NCI-H2029 treated with DMSO at 0.1 percent for 48 hours (cell line): Measurements from ENCODE around the gene HJV.
A peak's percentile ranks its signal among the peaks of the same experiment; 100 is the strongest.

ENCODE experiments used
- DNase-seq: peaks from one replicate; lab custom pipeline; 2025; lab: John Stamatoyannopoulos, UW

The HJV gene

DNA sequence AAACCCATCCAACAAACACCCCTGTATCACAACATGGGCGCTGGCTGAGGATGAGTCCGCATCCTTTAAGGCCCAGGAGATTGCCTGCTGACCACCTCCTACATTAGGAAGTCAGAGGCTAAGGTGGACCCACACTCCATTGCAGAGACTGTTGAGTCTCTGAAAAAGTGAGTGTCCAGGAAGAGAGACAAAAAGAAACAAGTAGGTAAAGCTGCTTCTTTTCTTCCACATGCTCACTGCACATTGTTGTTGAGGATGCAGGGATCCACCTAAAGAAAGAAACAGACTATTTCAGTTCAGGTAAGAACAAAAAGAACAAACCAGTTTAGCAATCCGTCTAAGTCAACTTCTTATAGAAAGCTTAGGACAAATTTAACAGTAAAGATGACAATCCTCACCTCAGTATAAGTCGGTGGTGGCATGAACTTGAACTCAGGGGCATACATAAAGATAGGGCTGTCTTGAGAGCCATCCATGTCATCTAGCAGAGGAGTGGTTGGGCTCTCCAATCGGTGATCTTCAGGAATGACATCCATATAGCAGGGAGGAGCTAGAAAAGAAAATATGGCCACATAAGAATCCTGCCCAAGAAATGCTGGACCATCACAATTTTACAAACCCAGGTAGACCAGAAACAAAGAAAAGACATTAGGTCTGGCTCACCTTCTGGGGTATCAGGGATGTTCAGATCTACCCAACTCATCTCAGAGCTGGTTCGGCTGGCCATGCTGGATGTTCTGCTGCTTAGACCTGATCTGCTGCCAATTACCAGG lies 27.7 kb downstream of the HJV start:
- no peak for DNase-seq

DNA sequence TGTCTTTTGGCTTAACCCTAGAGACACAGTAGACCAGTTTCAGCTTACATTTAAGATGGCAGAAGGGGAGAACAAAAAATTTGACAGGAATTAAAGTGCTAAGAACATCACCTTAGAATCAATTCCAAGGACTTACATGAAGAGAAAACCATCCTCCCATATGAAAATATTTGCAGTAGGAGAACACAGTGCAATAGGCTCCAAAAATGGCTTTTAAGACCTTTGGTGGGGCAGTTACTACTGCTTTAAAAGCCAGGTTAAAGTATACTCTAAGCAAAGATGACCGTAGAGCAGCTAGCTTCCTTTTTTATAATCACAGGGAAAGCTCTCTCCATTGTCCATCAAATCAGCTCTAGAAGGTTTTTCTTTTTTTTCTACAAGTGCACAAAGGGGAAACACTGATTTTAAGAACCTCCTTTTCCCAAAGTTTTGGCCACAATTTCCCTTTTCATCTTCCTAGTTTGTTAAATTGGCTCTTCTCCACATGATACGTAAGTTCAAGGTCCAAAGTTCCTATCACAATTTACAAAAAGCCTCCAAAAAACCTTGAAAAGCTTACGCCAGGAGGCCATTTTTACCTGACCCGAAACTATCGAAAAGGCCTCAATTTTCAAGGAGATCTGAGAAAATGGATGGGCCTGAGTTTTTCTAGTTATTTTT lies 28.4 kb downstream of the HJV start:
- no peak for DNase-seq

DNA sequence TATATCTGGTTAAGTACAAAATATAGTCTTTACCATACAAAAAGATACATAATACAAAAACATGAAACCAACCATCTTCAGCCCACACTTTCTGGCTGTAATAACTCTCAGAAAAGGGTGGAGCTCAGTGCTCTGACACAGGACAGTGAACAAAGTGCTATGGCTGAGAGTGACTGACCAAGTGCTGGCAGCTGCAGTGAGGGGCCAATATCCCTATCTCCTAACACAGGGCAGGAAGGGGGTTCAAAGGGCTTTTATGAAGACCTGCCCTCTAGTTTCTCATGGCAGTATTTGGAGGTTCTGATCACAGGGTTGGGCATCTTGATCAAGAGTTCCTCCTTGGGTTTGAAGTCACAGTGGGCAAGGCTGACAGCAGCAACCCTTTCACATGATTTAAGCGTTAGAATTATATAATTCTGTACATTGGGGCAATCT lies 29.0 kb downstream of the HJV start:
- DNase-seq, result no peak

DNA sequence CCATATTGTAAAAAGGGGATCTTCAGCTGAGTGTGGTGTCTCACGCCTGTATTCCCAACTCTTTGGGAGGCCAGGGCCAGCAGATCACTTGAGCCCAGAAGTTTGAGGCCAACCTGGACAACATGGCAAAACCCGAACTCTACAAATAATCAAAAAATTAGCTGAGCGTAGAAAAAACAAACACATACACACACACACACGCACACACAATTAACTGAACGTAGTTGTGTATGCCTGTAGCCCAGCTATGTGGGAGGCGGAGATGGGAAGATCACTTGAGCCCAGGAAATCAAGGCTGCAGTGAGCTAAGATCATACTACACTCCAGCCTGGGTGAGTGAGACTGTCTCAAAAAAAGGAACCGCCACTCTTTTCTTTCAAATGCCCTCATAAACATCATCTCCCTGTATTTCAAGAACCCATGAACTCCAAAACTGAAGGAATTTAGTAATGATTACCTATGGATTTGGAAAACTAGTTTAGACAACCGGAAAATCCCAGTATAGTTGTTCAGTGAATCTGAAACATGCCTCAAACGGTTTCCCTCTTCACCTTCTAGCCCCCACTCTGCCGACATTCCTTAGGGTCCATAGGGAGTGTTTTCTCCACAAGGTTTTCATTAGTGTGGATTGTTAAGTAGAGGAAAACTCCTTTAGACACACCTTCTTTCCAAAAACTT lies 29.7 kb downstream of the HJV start:
- DNase-seq, result no peak

DNA sequence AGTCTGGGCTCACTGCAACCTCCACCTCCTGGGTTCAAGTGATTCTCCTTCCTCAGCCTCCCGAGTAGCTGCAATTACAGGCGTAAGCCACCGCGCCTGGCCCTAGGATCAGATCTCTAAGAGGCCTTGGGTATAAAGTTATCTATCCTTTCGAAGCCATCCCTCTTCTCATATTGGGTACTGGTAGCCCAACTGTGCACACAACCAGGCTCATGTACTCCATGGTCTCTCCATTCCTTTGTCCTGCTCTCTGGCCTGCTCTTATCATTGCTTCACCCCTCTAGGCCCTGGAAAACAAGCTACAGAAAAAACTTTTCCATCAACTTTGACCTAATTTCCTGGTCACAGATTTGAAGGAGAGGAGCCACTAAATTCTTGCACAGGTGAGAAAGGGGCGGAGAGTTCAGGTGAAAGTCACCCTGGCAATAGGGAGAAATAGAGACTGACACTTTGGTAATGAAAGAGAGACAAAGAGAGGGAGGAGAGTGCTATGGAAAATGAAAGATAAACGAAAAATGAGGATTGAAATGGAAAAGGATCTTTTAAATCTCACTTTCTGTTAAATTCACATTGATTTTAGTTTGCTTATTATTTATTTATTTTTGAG lies 31.2 kb downstream of the HJV start:
- DNase-seq, result peak; percentile 81

DNA sequence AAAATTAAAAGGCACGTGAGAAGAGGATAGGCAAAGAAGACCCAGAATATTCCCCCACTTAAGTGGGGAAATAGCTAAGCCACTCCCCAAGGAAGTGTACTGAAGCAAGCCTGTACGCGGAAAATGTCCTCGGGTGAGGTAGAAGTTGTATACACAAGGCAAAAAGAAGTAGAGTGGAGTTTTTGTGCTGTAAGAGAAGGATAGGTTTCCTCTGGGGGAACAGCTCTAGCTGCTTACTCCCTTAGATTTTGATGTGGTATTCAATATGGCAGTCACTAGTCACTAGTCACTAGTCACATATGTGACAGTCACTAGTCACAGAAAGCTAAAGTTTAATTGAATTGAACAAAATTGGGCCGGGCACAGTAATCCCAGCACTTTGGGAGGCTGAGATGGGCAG lies 32.8 kb downstream of the HJV start:
- DNase-seq, result peak; percentile 23

DNA sequence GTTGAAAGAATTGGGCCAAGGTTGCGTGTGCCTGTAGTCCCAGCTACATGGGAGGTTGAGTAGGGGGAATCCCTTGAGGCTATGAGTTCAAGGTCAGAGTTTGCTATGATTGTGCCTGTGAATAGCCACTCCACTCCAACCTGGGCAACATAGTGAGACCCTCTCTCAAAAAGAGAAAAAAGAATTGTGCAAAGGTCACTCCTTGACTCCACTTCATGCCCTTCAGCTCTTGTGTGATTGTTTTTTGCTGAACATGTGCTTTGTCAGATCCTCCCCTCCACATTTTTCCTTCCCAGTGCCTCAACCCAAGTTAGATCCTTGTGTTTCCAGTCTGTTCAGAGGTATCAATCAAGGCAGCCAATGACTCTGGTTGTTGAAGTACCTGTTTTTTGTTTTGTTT lies 33.6 kb downstream of the HJV start:
- DNase-seq, result no peak

DNA sequence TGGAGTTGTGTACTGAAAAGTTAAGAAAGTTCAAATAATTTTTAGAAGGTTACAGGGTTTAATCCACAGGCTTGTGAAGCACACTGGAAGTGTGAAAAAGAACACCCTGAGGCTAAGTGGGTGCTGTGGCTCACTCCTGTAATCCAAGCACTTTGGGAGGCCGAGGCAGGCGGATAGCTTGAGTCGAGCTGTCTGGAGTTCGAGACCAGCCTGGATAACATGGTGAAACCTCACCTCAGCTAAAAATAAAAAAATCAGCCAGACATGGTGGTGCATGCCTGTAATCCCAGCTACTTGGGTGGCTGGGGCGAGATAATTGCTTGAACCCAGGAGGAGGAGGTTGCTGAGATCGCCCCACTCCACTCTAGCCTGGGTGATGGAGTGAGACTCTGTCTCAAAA lies 35.0 kb downstream of the HJV start:
- DNase-seq, result no peak

DNA sequence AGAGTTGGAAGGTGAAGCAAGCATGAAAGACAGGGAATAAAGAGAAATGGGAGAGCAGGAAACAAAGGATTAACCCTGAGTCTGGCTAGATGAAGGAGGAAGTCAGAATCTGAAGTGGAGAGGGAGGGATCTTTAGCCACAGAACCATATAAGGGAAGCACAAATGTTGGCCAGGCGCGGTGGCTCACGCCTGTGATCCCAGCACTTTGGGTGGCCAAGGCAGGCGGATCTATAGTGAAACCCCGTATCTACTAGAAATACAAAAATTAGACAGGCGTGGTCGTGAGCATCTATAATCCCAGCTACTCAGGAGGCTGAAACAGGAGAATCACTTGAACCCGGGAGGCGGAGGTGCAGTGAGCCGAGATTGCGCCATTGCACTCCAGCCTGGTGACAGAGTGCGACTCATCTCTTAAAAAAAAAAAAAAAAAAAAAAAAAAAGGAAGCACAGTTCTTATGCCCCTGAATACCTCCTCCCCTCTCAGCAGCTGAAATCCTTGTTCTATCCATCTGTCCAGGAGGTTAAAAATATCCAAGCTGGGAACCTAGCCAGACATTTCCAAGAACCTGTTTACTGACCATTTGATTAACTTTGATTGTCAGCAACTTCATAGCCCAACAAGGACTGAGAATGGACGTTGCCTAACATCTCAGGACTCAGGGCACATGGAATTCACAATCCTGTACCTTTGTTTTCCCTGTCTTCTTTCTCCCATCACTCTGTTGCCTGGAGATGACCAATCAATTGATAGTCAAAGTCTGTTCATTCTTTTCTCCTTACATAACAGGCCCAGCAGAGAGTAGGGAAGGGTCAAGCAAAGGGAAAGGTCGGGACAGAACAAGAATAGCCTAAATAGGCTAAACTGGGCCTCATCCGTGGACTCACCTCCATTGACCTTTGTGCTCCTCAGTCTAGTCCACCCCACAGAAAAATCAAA lies 35.8 kb downstream of the HJV start:
- peak; percentile 97 for DNase-seq

DNA sequence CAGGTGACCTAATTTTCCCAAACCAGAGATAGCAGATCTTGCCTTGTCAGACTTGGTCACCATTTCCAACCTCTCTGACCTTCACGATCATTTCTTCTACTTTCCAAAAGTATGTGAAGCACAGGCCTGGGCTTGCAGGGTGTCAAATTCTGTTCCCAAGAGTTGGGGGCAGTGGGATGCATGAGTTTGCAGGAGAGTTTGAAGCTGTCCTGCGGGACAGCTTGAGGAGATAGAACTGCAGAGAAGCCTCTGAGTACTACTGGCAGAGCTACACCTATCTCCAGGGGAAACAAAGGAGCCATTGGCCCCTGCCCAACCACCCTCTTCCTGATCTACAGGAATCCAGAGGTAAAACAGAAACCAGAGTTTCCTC lies 36.4 kb downstream of the HJV start:
- no peak for DNase-seq

DNA sequence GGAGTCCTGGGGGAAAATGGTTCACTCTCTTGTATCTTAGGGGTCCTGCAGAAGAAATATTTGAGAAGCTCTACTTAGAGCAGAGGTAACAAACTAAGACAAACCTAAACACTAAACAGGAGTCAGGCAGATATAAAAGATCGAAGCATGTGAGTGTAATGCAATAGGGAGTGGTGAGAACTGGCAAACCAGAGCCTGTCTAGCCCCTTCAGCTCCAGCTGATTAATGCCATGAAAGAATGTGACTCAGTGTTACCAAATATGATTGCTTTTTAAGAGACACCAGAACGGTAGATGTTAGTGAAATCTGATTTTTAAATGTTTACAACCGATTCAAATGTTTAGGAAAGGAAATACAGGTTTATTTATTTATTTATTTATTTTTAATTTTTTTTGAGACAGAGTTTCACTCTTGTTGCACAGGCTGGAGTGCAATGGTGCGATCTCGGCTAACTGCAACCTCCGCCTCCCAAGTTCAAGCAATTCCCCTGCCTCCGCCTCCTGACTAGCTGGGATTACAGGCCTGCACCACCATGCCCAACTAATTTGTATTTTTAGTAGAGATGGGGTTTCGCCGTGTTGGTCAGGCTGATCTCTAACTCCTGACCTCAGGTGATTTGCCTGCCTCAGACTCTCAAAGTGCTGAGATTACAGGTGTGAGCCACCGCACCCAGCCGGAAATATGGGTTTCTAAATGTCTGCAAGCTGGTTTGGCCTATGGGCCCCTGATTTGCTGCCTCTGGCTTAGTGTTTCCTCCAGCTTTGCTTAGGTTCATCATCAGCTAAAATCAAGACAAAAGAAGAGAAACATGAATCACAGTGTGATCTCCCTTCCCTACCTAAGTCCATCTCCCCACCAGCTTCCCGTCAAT lies 37.3 kb downstream of the HJV start:
- DNase-seq, result no peak

DNA sequence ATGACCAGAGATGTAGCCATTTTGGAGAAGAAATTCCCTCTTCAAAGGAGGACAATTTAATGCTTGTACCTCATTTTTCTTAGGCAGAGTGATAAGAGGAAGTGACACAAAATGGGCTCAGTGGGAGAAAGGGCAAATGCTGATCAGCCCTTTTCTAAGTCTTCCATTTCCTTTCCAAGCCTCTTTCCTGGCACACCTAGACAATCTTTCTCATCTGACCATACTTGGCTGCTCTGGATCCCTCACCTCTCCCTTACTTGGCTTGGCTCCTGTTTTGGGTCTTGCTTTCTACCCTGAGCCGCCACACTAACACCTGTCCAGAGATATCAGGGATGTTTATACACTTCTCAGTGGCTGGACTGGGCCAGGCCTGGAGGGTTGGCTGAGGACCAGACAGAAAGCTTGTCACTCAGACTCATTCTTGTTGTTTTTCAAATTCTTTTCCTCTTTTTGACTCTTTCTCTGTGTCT lies 38.3 kb downstream of the HJV start:
- DNase-seq, result peak; percentile 87

DNA sequence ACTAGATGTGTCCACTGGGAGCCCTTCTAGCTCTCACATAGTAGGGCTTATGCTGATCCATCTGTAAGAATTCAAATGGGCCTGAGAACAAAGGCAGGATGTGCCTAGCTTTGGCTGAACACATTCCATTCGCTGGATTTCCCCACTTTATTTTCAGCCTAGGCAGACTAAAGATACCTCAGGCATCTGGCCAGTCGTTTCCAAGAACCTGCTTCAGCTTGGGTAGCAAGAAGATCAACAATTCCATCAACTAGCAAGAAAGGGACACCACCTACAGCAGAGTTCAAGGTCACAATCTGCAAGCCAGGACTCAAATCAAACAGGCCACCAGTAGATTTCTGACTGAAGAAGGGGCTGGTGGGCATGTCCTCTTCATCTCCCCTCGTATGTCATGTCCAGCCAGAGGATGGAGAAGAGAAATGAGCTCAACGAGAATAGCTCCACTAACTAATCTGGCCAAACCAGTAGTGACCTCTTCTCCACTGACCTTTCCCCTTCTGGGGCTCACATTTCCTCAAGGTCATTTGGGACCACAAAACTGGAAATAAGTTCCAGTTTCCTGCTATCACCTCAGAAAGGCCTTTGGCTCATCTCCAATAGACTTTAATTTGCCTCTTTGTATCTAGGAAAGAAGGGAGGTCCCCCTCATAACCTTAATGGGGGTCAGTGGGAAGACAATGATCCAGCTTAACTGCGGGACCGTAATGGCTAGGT lies 39.4 kb downstream of the HJV start:
- DNase-seq, result no peak

DNA sequence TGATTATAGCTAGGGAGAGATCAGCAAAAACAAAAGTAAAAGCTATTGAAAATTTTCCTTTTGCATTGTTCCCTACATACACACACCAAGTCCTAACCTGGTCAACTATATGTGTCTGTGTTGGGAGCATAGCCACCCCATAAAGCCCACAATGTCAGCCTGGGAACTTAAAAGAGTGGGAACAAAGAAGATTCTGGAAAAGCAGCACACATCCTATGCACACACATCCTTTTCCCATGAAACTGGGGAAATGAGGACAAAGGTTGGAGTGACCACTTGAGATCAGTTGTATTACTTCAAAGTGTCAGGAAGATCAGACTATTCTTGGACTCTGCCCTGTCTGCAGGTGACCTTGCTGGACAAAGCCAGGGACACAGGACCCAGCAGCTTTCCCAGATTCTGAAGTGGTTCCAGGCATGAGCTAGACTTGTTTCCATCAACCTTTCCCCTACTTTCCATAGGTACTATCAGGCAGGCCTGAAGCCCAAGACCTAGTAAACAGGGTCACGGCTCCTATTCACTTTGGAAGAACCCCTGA lies 41.0 kb downstream of the HJV start:
- DNase-seq, result no peak

DNA sequence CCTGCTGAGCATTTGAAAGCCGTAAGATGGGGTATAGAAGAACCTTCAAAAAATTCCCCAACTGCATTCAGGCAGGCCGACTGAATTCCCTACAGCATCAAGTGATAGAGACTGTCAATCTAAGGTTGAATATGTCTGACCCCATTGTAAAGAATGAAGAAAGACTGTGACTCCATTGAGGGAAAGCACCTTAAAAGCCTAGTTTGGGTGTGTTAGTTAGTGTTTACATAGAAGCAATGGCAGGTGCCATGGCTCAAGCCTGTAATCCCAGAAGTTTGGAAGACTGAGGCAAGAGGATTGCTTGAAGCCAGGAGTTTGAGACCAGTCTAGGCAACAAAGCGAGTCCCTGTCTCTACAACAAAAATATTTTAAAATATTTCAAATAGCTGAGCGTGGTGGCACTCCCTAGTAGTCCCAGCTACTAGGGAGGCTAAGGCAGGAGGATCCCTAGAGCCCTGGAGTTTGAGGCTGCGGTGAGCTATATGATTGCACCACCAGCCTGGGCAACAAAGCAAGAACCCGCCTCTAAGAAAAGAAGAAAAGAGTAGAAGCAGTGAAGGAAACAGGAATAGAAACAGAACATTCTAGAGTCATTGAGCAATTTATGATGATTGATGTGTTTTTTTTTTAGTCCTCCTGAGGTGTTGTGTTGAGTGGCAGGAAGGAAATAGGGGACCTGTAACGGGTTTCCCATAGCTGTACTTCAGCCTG lies 41.6 kb downstream of the HJV start:
- no peak for DNase-seq

DNA sequence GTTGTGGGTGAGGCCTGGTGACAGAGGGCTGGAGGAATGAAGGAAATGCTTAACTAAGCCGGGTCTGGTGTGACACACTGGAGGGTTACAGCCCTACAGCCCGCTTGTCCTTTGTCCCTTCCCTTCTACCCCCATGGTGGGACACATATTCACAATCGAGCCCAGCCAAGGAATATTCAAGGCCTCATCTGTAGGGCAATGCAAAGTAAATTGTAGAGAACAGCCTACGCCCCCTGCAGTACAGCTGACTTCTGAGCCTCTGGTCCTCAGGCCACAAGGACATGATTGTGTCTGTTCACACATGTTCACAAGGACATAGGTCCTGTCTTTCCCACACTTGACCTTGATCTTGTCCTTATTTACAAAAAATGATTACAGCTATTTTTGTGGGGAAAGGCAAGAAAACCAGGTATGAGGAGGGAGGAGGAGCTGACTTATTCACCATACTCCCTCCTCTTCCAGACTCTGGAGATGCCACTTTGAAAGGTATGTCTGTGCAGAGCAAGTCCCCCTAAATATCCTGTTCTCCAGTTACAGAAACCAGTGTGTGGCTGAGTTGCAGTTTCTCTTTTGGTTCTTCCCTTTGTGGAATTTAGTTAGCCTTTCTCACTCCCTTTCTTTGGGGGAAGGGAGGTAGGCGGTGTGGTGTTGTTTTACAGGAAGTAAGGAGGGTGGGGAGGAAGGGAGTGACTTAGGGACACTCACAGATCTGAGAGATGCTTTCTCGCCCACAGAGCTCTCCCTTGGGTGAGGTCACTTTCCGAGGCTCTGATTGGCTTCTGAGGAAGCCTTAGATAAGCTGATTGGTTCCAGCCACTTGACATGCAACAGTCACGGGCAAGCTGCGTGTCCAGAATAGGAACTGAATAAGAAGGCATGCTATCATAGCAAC lies 42.4 kb downstream of the HJV start:
- DNase-seq, result peak; percentile 91

DNA sequence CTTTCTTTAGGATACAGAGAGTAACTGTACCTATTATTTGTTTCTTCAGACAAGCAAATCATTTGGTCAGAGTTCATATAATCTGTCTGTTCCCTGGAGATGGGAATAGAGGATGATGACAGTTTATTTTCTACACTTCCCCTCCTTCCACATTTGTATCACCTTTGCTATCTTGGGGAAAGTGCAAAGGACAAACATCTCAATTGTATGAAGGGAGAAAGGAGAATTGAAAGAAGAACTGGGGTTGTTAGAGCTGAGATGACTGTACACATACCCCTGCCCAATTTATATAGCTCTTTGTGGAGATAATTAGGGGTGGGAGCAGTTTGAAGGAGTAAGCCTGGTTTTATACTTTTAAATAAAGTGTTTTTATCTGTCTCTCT lies 43.1 kb downstream of the HJV start:
- no peak for DNase-seq
